Hepatocyte (in vitro differentiated cells): ENCODE measurements around the gene ESPNL. TPM values are rescaled to one million over a fixed set of nuclear protein-coding genes. Genes with fewer than 3 reads are reported as not detected.

Source experiments
- DNase-seq: peaks from one replicate; pipeline ENCODE4 v3.0.0-alpha.2; 2016; ENCODE audit warnings: low spot score
- H2AFZ ChIP-seq: fragments of 200-600 bp; sonication (generic); 2 replicates; pipeline ENCODE4 v1.6.0; 2016; ENCODE audit warnings: antibody characterized with exemption, mild to moderate bottlenecking
- H3K27ac ChIP-seq: fragments of 200-600 bp; sonication (generic); 2 replicates; pipeline ENCODE4 v1.5.1; 2016; ENCODE audit warnings: mild to moderate bottlenecking
- H3K27me3 ChIP-seq: fragments of 200-600 bp; sonication (generic); 2 replicates; pipeline ENCODE4 v1.6.1; 2016
- H3K36me3 ChIP-seq: fragments of 200-600 bp; sonication (generic); replicated peaks from 2 replicates; pipeline ENCODE4 v1.5.1; 2016; ENCODE audit warnings: low read depth; ENCODE audit not compliant: insufficient read depth
- H3K4me1 ChIP-seq: fragments of 200-600 bp; sonication (generic); 2 replicates; pipeline ENCODE4 v1.5.1; 2016; ENCODE audit warnings: mild to moderate bottlenecking, moderate library complexity; ENCODE audit not compliant: insufficient read depth
- H3K4me2 ChIP-seq: fragments of 200-600 bp; sonication (generic); 2 replicates; pipeline ENCODE4 v1.6.0; 2016
- H3K4me3 ChIP-seq: fragments of 200-600 bp; sonication (generic); 2 replicates; pipeline ENCODE4 v1.5.1; 2016; ENCODE audit warnings: mild to moderate bottlenecking
- H3K79me2 ChIP-seq: fragments of 200-600 bp; sonication (generic); 2 replicates; pipeline ENCODE4 v1.6.0; 2017; ENCODE audit warnings: mild to moderate bottlenecking
- H3K9me2 ChIP-seq: fragments of 200-600 bp; sonication (generic); replicated peaks from 2 replicates; pipeline ENCODE4 v1.6.0; 2017; ENCODE audit warnings: mild to moderate bottlenecking; ENCODE audit not compliant: insufficient read depth
- H3K9me3 ChIP-seq: fragments of 200-600 bp; sonication (generic); 2 replicates; pipeline ENCODE4 v1.5.1; 2016; ENCODE audit warnings: low read depth, mild to moderate bottlenecking
- H4K20me1 ChIP-seq: fragments of 200-600 bp; sonication (generic); 2 replicates; pipeline ENCODE4 v1.6.0; 2016; ENCODE audit warnings: mild to moderate bottlenecking; ENCODE audit not compliant: insufficient read depth, poor library complexity, severe bottlenecking
- CTCF ChIP-seq: fragments of 200-600 bp; sonication (generic); IDR thresholded peaks from 2 replicates; pipeline ENCODE4 v1.5.1; 2016; ENCODE audit warnings: antibody characterized with exemption, mild to moderate bottlenecking; ENCODE audit not compliant: poor library complexity
- EZH2 ChIP-seq: fragments of 200-600 bp; sonication (generic); IDR thresholded peaks from 2 replicates; pipeline ENCODE4 v1.6.1; 2016; ENCODE audit warnings: antibody characterized with exemption, mild to moderate bottlenecking, borderline replicate concordance
- EZH2phosphoT487 ChIP-seq: fragments of 200-600 bp; sonication (generic); IDR thresholded peaks from one replicate; pipeline ENCODE4 v1.6.1; 2018; ENCODE audit warnings: antibody characterized with exemption, mild to moderate bottlenecking, low read depth, moderate library complexity; ENCODE audit not compliant: unreplicated experiment, severe bottlenecking
- WGBS: methylation state at CpG from one replicate; pipeline ENCODE4 v1.1.6; 2016; ENCODE audit warnings: low lambda C conversion rate; ENCODE audit errors: missing lambda C conversion rate; 5-methylcytosine and 5-hydroxymethylcytosine counted together
- polyA plus RNA-seq: library from polyadenylated mRNA; unstranded; fragments of >200 nt; fragmentation: Nextera tagmentation; extraction: Ambion mirVana; gene quantifications from 2 replicates; pipeline ENCODE4 v1.2.1, GENCODE V29; 2016
- total RNA-seq: library from RNA; depleted of rRNA; stranded (reverse); fragments of >200 nt; gene quantifications from 2 replicates; pipeline ENCODE4 v1.2.3, GENCODE V29; 2014

The ESPNL gene
- total and polyA plus RNA-seq, 2 experiments from 2014 or later, result 0.27 to 0.62 TPM

- TF ChIP-seq EZH2 (no peak), CTCF (no peak), EZH2phosphoT487 (no peak)
- H3K4me1 ChIP-seq, result no peaks in the 10 kb centered on the region
These were observed 18.0 kb upstream of the ESPNL start for GRCh38 chr2:238082151-238082550.

GRCh38 chr2:238082827-238083226 lies 17.3 kb upstream of the ESPNL start:
- H3K9me3 ChIP-seq, result no peaks in the 10 kb centered on the region
- H3K27me3 ChIP-seq, result no peaks in the 10 kb centered on the region
- no peak overlapping the region for H3K27ac ChIP-seq
- no peak for DNase-seq
- H3K4me1 ChIP-seq, result no peaks in the 10 kb centered on the region
- no peaks in the 10 kb centered on the region for H3K79me2 ChIP-seq
- no peak for TF ChIP-seq EZH2
- no peak for TF ChIP-seq CTCF
- no peak for TF ChIP-seq EZH2phosphoT487
- no peaks in the 10 kb centered on the region for H3K9me2 ChIP-seq
- no peak overlapping the region for H3K4me2 ChIP-seq
- WGBS, result 97% methylated on average over 7 of the region's 7 CpGs
- H3K4me3 ChIP-seq, result no peak overlapping the region
- no peak overlapping the region for H2AFZ ChIP-seq
- H4K20me1 ChIP-seq, result no peaks in the 10 kb centered on the region
- H3K36me3 ChIP-seq, result no peaks in the 10 kb centered on the region

More at GRCh38 chr2:238082151-238082550, 18.0 kb upstream of the ESPNL start:
- WGBS, result 95% methylated on average over 16 of the region's 17 CpGs
- no peaks in the 10 kb centered on the region for H3K79me2 ChIP-seq
- no peaks in the 10 kb centered on the region for H3K9me3 ChIP-seq
- H3K27me3 ChIP-seq, result no peaks in the 10 kb centered on the region
- H2AFZ ChIP-seq, result no peak overlapping the region
- H3K36me3 ChIP-seq, result no peaks in the 10 kb centered on the region
- no peak overlapping the region for H3K4me2 ChIP-seq
- H3K9me2 ChIP-seq, result no peaks in the 10 kb centered on the region
- H3K27ac ChIP-seq, result no peak overlapping the region
- DNase-seq, result no peak
- H3K4me3 ChIP-seq, result no peak overlapping the region
- no peaks in the 10 kb centered on the region for H4K20me1 ChIP-seq

GRCh38 chr2:238083919-238084318 lies 16.2 kb upstream of the ESPNL start:
- H3K79me2 ChIP-seq, result no peaks in the 10 kb centered on the region
- WGBS, result over 99% methylated on average over 5 of the region's 5 CpGs

More at GRCh38 chr2:238083919-238084318, 16.2 kb upstream of the ESPNL start:
- Histone ChIP-seq H3K4me1 (no peaks in the 10 kb centered on the region), H3K9me2 (no peaks in the 10 kb centered on the region), H3K9me3 (no peaks in the 10 kb centered on the region), H3K27me3 (no peaks in the 10 kb centered on the region), H2AFZ (no peak overlapping the region), H3K27ac (no peak overlapping the region), H4K20me1 (no peaks in the 10 kb centered on the region), H3K36me3 (no peaks in the 10 kb centered on the region), H3K4me3 (no peak overlapping the region), H3K4me2 (no peak overlapping the region)
- DNase-seq, result no peak
- TF ChIP-seq EZH2phosphoT487 (no peak), EZH2 (no peak), CTCF (no peak)
